ENCODE data around the gene SLMAP.

SLMAP gene

DNA sequence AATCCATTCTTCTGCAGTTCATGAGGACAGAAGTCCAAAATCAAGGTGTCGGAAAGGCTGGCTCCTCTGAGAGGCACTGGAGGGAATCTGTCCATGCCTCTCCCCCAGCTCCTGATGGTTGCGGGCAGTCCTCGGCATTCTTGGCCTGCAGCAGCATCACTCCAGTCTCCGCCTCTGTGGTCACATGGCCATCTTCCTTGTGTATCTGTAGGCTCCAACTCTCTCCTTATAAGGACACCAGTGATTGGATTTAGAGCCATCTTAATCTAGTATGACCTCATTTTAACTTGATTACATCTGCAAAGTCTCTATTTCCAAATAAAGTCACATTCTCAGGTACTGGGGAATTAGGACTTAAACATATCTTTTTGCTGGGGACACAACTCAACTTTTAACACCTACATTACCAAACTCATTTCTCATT is 196.1 kb downstream of the SLMAP start:
- H3K4me2 ChIP-seq (ENCODE audit: low read depth, low read length, poor library complexity, severe bottlenecking), result no peak overlapping the region
- H2AFZ ChIP-seq (ENCODE audit: low read depth, low read length, severe bottlenecking), result no peak overlapping the region
- no peak overlapping the region for H3K9ac ChIP-seq (ENCODE audit: low read length)
- no peaks in the 10 kb centered on the region for H3K27me3 ChIP-seq (ENCODE audit: low read length)
- no peak overlapping the region for H3K27ac ChIP-seq (ENCODE audit: low read depth, low read length)
- H3K36me3 ChIP-seq (ENCODE audit: low read length), result no peaks in the 10 kb centered on the region
- H3K9me3 ChIP-seq (ENCODE audit: insufficient read depth, low read length), result no peaks in the 10 kb centered on the region
- H4K20me1 ChIP-seq (ENCODE audit: low read depth, low read length), result no peaks in the 10 kb centered on the region
- no peaks in the 10 kb centered on the region for H3K79me2 ChIP-seq (ENCODE audit: insufficient read depth, low read length)
- no peaks in the 10 kb centered on the region for H3F3A ChIP-seq (ENCODE audit: insufficient read depth)
- H3K9me2 ChIP-seq (replicated peaks; ENCODE audit: insufficient read depth, low read length), result no peaks in the 10 kb centered on the region
- no peak for TF ChIP-seq EZH2phosphoT487 (conservative IDR thresholded peaks at IDR 0.05; ENCODE audit: low read length)
- TF ChIP-seq, protein P1, sequence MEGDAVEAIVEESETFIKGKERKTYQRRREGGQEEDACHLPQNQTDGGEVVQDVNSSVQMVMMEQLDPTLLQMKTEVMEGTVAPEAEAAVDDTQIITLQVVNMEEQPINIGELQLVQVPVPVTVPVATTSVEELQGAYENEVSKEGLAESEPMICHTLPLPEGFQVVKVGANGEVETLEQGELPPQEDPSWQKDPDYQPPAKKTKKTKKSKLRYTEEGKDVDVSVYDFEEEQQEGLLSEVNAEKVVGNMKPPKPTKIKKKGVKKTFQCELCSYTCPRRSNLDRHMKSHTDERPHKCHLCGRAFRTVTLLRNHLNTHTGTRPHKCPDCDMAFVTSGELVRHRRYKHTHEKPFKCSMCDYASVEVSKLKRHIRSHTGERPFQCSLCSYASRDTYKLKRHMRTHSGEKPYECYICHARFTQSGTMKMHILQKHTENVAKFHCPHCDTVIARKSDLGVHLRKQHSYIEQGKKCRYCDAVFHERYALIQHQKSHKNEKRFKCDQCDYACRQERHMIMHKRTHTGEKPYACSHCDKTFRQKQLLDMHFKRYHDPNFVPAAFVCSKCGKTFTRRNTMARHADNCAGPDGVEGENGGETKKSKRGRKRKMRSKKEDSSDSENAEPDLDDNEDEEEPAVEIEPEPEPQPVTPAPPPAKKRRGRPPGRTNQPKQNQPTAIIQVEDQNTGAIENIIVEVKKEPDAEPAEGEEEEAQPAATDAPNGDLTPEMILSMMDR (IDR thresholded peaks at IDR 0.05; ENCODE audit: insufficient read depth, low read length, poor library complexity, severe bottlenecking), result no peak
- H3K4me3 ChIP-seq (ENCODE audit: insufficient read depth, low read length, poor library complexity, severe bottlenecking), result no peak overlapping the region

DNA sequence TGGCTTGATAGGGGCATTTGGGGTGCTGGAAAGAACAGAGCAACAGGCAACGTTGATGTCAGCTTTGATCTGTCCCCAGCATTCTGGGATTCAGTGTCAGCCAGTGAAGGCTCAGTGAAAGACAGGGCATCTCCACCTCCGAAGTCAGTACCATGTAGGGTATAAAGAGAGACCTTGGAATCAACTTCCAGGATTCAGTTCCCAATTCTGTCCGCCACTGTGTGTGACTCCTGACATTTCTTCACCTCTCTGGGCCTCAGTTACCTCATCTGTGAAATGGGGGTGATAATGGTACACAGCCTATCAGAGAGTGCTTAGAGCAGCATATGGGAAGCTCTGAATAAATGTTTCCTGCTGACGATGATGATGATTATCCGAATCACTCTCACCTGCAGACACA is 196.5 kb downstream of the SLMAP start:
- H3K4me2 ChIP-seq (ENCODE audit: low read depth, low read length, poor library complexity, severe bottlenecking), result no peak overlapping the region
- H3K27me3 ChIP-seq (ENCODE audit: low read length), result no peaks in the 10 kb centered on the region
- no peak overlapping the region for H3K27ac ChIP-seq (ENCODE audit: low read depth, low read length)
- no peaks in the 10 kb centered on the region for H3K36me3 ChIP-seq (ENCODE audit: low read length)
- no peaks in the 10 kb centered on the region for H3K9me3 ChIP-seq (ENCODE audit: insufficient read depth, low read length)
- TF ChIP-seq, protein P1 (IDR thresholded peaks at IDR 0.05; ENCODE audit: insufficient read depth, low read length, poor library complexity, severe bottlenecking), result no peak
- no peak for TF ChIP-seq EZH2phosphoT487 (conservative IDR thresholded peaks at IDR 0.05; ENCODE audit: low read length)
- no peaks in the 10 kb centered on the region for H3K9me2 ChIP-seq (replicated peaks; ENCODE audit: insufficient read depth, low read length)
- H4K20me1 ChIP-seq (ENCODE audit: low read depth, low read length), result no peaks in the 10 kb centered on the region
- no peak overlapping the region for H3K4me3 ChIP-seq (ENCODE audit: insufficient read depth, low read length, poor library complexity, severe bottlenecking)
- no peaks in the 10 kb centered on the region for H3K79me2 ChIP-seq (ENCODE audit: insufficient read depth, low read length)
- H3F3A ChIP-seq (ENCODE audit: insufficient read depth), result no peaks in the 10 kb centered on the region
- H2AFZ ChIP-seq (ENCODE audit: low read depth, low read length, severe bottlenecking), result no peak overlapping the region
- no peak overlapping the region for H3K9ac ChIP-seq (ENCODE audit: low read length)

GRCh38 chr3:57953576-57953975 is 197.5 kb downstream of the SLMAP start:
- Histone ChIP-seq H3K79me2 (ENCODE audit: insufficient read depth, low read length) (no peaks in the 10 kb centered on the region), H2AFZ (ENCODE audit: low read depth, low read length, severe bottlenecking) (no peak overlapping the region), H3K4me2 (ENCODE audit: low read depth, low read length, poor library complexity, severe bottlenecking) (no peak overlapping the region), H3K9me2 (replicated peaks; ENCODE audit: insufficient read depth, low read length) (no peaks in the 10 kb centered on the region), H3K9ac (ENCODE audit: low read length) (no peak overlapping the region), H3K27ac (ENCODE audit: low read depth, low read length) (no peak overlapping the region), H4K20me1 (ENCODE audit: low read depth, low read length) (no peaks in the 10 kb centered on the region), H3K4me3 (ENCODE audit: insufficient read depth, low read length, poor library complexity, severe bottlenecking) (no peak overlapping the region), H3K27me3 (ENCODE audit: low read length) (no peaks in the 10 kb centered on the region), H3K9me3 (ENCODE audit: insufficient read depth, low read length) (no peaks in the 10 kb centered on the region), H3K36me3 (ENCODE audit: low read length) (no peaks in the 10 kb centered on the region), H3F3A (ENCODE audit: insufficient read depth) (no peaks in the 10 kb centered on the region)
- no peak for TF ChIP-seq EZH2phosphoT487 (conservative IDR thresholded peaks at IDR 0.05; ENCODE audit: low read length)

- H3K9ac ChIP-seq (ENCODE audit: low read length), result no peak overlapping the region
- H3K79me2 ChIP-seq (ENCODE audit: insufficient read depth, low read length), result no peaks in the 10 kb centered on the region
- H3K27me3 ChIP-seq (ENCODE audit: low read length), result no peaks in the 10 kb centered on the region
- no peaks in the 10 kb centered on the region for H3K9me2 ChIP-seq (replicated peaks; ENCODE audit: insufficient read depth, low read length)
- H3K36me3 ChIP-seq (ENCODE audit: low read length), result no peaks in the 10 kb centered on the region
- no peaks in the 10 kb centered on the region for H3F3A ChIP-seq (ENCODE audit: insufficient read depth)
- no peaks in the 10 kb centered on the region for H4K20me1 ChIP-seq (ENCODE audit: low read depth, low read length)
- H3K4me3 ChIP-seq (ENCODE audit: insufficient read depth, low read length, poor library complexity, severe bottlenecking), result no peak overlapping the region
- no peak overlapping the region for H3K27ac ChIP-seq (ENCODE audit: low read depth, low read length)
- no peak for TF ChIP-seq EZH2phosphoT487 (conservative IDR thresholded peaks at IDR 0.05; ENCODE audit: low read length)
- TF ChIP-seq, protein P1 (IDR thresholded peaks at IDR 0.05; ENCODE audit: insufficient read depth, low read length, poor library complexity, severe bottlenecking), result no peak
- no peak overlapping the region for H3K4me2 ChIP-seq (ENCODE audit: low read depth, low read length, poor library complexity, severe bottlenecking)
- no peak overlapping the region for H2AFZ ChIP-seq (ENCODE audit: low read depth, low read length, severe bottlenecking)
- no peaks in the 10 kb centered on the region for H3K9me3 ChIP-seq (ENCODE audit: insufficient read depth, low read length)
These were observed 200.2 kb downstream of the SLMAP start for GRCh38 chr3:57956119-57956832.
